Liver (tissue), 9 donors: ENCODE data around the gene INPP5B. TPM values are rescaled to one million over a fixed set of nuclear protein-coding genes. Genes with fewer than 3 reads are reported as not detected.

ENCODE experiments used
- DNase-seq: peaks from one replicate; pipeline ENCODE4 v3.0.0-alpha.2; 2017; ENCODE audit warnings: low spot score
- H3K27ac ChIP-seq, 2 donors: one replicate each; pipeline ENCODE4 v1.7.0; 2013; ENCODE audit warnings: inconsistent platforms in 2 of 2, low read length in 2 of 2, control low read depth in 1 of 2, low read depth in 1 of 2, mild to moderate bottlenecking in 1 of 2
- H3K27me3 ChIP-seq, 4 donors: one replicate each; pipeline versions ENCODE4 v1.6.1 to v1.7.0; 2013; ENCODE audit warnings: low read length in 3 of 4, inconsistent platforms in 1 of 4, mild to moderate bottlenecking in 1 of 4, moderate library complexity in 1 of 4; ENCODE audit not compliant: control insufficient read depth in 4 of 4, insufficient read depth in 4 of 4
- H3K36me3 ChIP-seq, 4 donors: one replicate each; pipeline versions ENCODE4 v1.6.1 to v1.7.0; 2013; ENCODE audit warnings: low read length in 3 of 4, mild to moderate bottlenecking in 3 of 4, low read depth in 1 of 4, moderate library complexity in 1 of 4; ENCODE audit not compliant: control insufficient read depth in 4 of 4, insufficient read depth in 3 of 4
- H3K4me1 ChIP-seq, 4 donors: one replicate each; pipeline versions ENCODE4 v1.6.1 to v1.7.0; 2013; ENCODE audit warnings: low read length in 3 of 4, mild to moderate bottlenecking in 3 of 4, moderate library complexity in 1 of 4; ENCODE audit not compliant: control insufficient read depth in 4 of 4, insufficient read depth in 4 of 4
- H3K4me3 ChIP-seq, 3 donors: one replicate each; pipeline versions ENCODE4 v1.6.1 to v1.7.0; 2013; ENCODE audit warnings: low read length in 3 of 3, control low read depth in 1 of 3, low read depth in 1 of 3, mild to moderate bottlenecking in 1 of 3
- H3K9ac ChIP-seq, 2 donors: one replicate each; pipeline ENCODE4 v1.7.0; 2013; ENCODE audit warnings: low read length in 2 of 2, mild to moderate bottlenecking in 2 of 2, moderate library complexity in 2 of 2, control low read depth in 1 of 2, low read depth in 1 of 2
- H3K9me3 ChIP-seq, 4 donors: one replicate each; pipeline versions ENCODE4 v1.6.1 to v1.7.0; 2013; ENCODE audit warnings: low read length in 3 of 4; ENCODE audit not compliant: control insufficient read depth in 4 of 4
- ATF3 ChIP-seq: IDR thresholded peaks from 2 replicates; pipeline ENCODE4 v1.6.1; 2016; ENCODE audit warnings: antibody characterized with exemption
- CTCF ChIP-seq: fragments of 150-350 bp; IDR thresholded peaks from 2 replicates; pipeline ENCODE4 v1.5.1; 2017; ENCODE audit warnings: improper control_type of control experiment, low read depth, low read length; ENCODE audit not compliant: missing input control
- EGR1 ChIP-seq, 2 donors: IDR thresholded peaks; 2 replicates each; pipeline ENCODE4 v1.6.1; 2016 to 2018; ENCODE audit warnings: antibody characterized with exemption in 2 of 2, low read depth in 2 of 2
- FOXA1 ChIP-seq: IDR thresholded peaks from 2 replicates; pipeline ENCODE4 v1.6.1; 2016; ENCODE audit warnings: antibody characterized with exemption
- FOXA2 ChIP-seq: IDR thresholded peaks from 2 replicates; pipeline ENCODE4 v1.6.1; 2016; ENCODE audit warnings: antibody characterized with exemption
- GABPA ChIP-seq, 2 donors: IDR thresholded peaks in 1 of 2; conservative IDR thresholded peaks in 1 of 2; 2 replicates each; pipeline ENCODE4 v1.6.1; 2016; ENCODE audit warnings: antibody characterized with exemption in 2 of 2, mild to moderate bottlenecking in 1 of 2, moderate library complexity in 1 of 2
- HNF4A ChIP-seq, 2 donors: conservative IDR thresholded peaks; 2 replicates each; pipeline ENCODE4 v1.6.1; 2016; ENCODE audit warnings: antibody characterized with exemption in 2 of 2, mild to moderate bottlenecking in 2 of 2
- HNF4G ChIP-seq: IDR thresholded peaks from 2 replicates; pipeline ENCODE4 v1.6.1; 2016; ENCODE audit warnings: antibody characterized with exemption
- JUND ChIP-seq, 2 donors: IDR thresholded peaks; 2 replicates each; pipeline ENCODE4 v1.6.1; 2016; ENCODE audit warnings: antibody characterized with exemption in 2 of 2
- RAD21 ChIP-seq, 2 donors: IDR thresholded peaks; 2 replicates each; pipeline ENCODE4 v1.6.1; 2016; ENCODE audit warnings: antibody characterized with exemption in 2 of 2, mild to moderate bottlenecking in 2 of 2
- REST ChIP-seq: IDR thresholded peaks from 2 replicates; pipeline ENCODE4 v1.6.1; 2016; ENCODE audit warnings: antibody characterized with exemption, mild to moderate bottlenecking
- RXRA ChIP-seq, 2 donors: IDR thresholded peaks; 2 replicates each; pipeline ENCODE4 v1.6.1; 2017 to 2018; ENCODE audit warnings: antibody characterized with exemption in 2 of 2, mild to moderate bottlenecking in 1 of 2
- SP1 ChIP-seq: IDR thresholded peaks from 2 replicates; pipeline ENCODE4 v1.6.1; 2018; ENCODE audit warnings: antibody characterized with exemption, mild to moderate bottlenecking
- TAF1 ChIP-seq: conservative IDR thresholded peaks from 2 replicates; pipeline ENCODE4 v1.6.1; 2016; ENCODE audit warnings: antibody characterized with exemption, mild to moderate bottlenecking
- YY1 ChIP-seq: IDR thresholded peaks from 2 replicates; pipeline ENCODE4 v1.6.1; 2016; ENCODE audit warnings: antibody characterized with exemption, mild to moderate bottlenecking
- WGBS: extraction: QIAGEN DNeasy Blood & Tissue Kit; methylation state at CpG from one replicate; pipeline ENCODE4 v1.1.7; 2013; 5-methylcytosine and 5-hydroxymethylcytosine counted together
- polyA plus RNA-seq, 2 donors: library from polyadenylated mRNA; stranded (reverse) in 1 of 2; unstranded in 1 of 2; fragments of 200-250 nt in 1 of 2; fragments of >200 nt in 1 of 2; fragmentation: Nextera tagmentation in 1 of 2; extraction: Ambion mirVana in 1 of 2; gene quantifications; one replicate each; pipeline versions ENCODE4 v1.2.1 to v1.2.3, GENCODE V29; 2013 to 2015
- total RNA-seq, 2 donors: library from RNA; depleted of rRNA; stranded (reverse); fragments of >200 nt; gene quantifications; one replicate each; pipeline ENCODE4 v1.2.3, GENCODE V29; 2014
- TF ChIP-seq, protein P1 (sequence below): IDR thresholded peaks from 2 replicates; pipeline ENCODE4 v1.6.1; 2016; ENCODE audit warnings: antibody characterized with exemption
- TF ChIP-seq, protein P2 (sequence below): IDR thresholded peaks from 2 replicates; pipeline ENCODE4 v1.6.1; 2016; ENCODE audit warnings: antibody characterized with exemption
- donor health status: healthy.
- donor health status: healthy.
- donor health status: healthy.
- donor health status: healthy.
- donor health status: healthy.

The INPP5B gene
- total and polyA plus RNA-seq, 4 donors, result 5.0 to 30.9 (median 13.6) TPM

DNA sequence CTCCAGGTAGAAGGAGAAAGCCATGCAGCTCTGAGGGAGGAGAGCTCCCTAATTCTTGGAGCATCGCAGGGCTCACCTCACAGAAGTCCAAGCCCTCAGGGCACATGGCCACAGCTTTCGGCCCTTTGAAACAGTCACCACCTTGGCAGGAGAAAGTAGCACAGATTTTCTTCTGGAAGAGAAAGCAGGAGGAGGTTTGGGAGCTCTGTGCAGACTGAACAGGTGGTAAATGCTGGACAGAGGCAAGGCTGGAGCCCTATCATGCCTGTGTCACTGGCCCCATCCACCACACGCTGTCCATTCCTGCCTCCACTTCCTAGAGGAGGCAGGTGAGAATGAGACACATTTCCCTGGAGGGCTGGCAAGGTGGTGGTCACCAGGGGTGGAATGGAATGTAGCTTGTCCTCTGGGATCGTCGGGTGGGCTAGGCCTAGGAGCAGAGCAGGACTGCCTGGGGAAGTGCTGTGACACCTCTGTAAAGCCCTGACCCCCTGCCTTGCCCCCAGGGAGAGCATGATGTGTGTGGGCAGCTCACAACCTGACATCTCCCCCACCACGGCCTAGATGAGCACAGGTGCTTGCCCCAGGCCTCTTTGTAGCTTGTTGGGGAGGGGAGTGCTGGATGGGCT is 2.8 kb upstream of the INPP5B start (continued):
- no peak for TF ChIP-seq CTCF

DNA sequence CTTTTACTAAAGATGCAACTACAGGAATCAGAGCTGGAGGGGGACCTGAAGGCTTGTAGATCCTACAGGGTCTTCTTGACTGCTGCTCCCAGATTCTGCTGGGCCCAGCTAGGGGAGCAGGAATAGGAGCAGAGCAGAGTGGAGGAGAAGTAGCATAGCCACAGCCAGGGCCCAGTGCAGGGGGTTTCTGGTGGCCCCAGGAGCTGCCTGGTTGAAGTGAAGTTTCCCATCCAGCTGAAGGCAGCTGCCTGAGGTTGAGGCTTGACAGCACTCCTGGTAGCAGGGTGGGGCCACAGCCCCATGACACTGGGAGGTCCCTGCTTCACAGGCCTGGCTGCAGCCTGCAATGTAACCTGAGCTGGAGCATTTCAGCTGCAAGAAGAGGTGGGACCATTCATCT is 2.0 kb upstream of the INPP5B start:
- H3K9me3 ChIP-seq, result no peaks in the 10 kb centered on the region
- TF ChIP-seq TAF1 (no peak), CTCF (no peak), FOXA1 (no peak), HNF4G (no peak), SP1 (no peak), GABPA (IDR thresholded peaks at IDR 0.05 in 1 of 2, conservative IDR thresholded peaks at IDR 0.05 in 1 of 2) (no peak)
- TF ChIP-seq, protein P1, sequence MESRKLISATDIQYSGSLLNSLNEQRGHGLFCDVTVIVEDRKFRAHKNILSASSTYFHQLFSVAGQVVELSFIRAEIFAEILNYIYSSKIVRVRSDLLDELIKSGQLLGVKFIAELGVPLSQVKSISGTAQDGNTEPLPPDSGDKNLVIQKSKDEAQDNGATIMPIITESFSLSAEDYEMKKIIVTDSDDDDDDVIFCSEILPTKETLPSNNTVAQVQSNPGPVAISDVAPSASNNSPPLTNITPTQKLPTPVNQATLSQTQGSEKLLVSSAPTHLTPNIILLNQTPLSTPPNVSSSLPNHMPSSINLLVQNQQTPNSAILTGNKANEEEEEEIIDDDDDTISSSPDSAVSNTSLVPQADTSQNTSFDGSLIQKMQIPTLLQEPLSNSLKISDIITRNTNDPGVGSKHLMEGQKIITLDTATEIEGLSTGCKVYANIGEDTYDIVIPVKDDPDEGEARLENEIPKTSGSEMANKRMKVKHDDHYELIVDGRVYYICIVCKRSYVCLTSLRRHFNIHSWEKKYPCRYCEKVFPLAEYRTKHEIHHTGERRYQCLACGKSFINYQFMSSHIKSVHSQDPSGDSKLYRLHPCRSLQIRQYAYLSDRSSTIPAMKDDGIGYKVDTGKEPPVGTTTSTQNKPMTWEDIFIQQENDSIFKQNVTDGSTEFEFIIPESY, result no peak
- no peak for DNase-seq
- no peak overlapping the region for H3K9ac ChIP-seq
- H3K4me1 ChIP-seq, result peaks cover 6 to 21% (median 15%) of the 10 kb centered on the region in 4 donors
- peaks cover 0 to 2% (median under 1%) of the 10 kb centered on the region in 4 donors for H3K36me3 ChIP-seq
- H3K4me3 ChIP-seq, result no peak overlapping the region
- H3K27me3 ChIP-seq, result no peaks in the 10 kb centered on the region
- no peak overlapping the region for H3K27ac ChIP-seq

GRCh38 chr1:37948166-37948565 is 1.3 kb upstream of the INPP5B start:
- Histone ChIP-seq H3K36me3 (peaks cover 0 to 8% (median 5%) of the 10 kb centered on the region in 4 donors), H3K27me3 (no peaks in the 10 kb centered on the region), H3K27ac (no peak overlapping the region), H3K4me3 (no peak overlapping the region), H3K9me3 (no peaks in the 10 kb centered on the region), H3K4me1 (peaks cover 6 to 21% (median 15%) of the 10 kb centered on the region in 4 donors), H3K9ac (no peak overlapping the region)
- DNase-seq, result no peak
- WGBS, result 67% methylated on average over 2 of the region's 2 CpGs
- TF ChIP-seq HNF4A (conservative IDR thresholded peaks at IDR 0.05), result no peak
- no peak for TF ChIP-seq RAD21 (IDR thresholded peaks at IDR 0.05)
- TF ChIP-seq GABPA (IDR thresholded peaks at IDR 0.05 in 1 of 2, conservative IDR thresholded peaks at IDR 0.05 in 1 of 2), result no peak
- TF ChIP-seq HNF4G, result no peak
- TF ChIP-seq RXRA (IDR thresholded peaks at IDR 0.05), result no peak
- TF ChIP-seq YY1, result no peak
- no peak for TF ChIP-seq TAF1
- TF ChIP-seq, protein P2, sequence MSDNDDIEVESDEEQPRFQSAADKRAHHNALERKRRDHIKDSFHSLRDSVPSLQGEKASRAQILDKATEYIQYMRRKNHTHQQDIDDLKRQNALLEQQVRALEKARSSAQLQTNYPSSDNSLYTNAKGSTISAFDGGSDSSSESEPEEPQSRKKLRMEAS, result no peak
- no peak for TF ChIP-seq REST
- TF ChIP-seq EGR1 (IDR thresholded peaks at IDR 0.05; ENCODE audit: low read depth in 2 of 2), result no peak
- TF ChIP-seq CTCF, result no peak
- TF ChIP-seq JUND (IDR thresholded peaks at IDR 0.05), result no peak
- no peak for TF ChIP-seq FOXA1
- TF ChIP-seq ATF3, result no peak
- TF ChIP-seq FOXA2, result no peak
